GM19193 (cell line): ENCODE measurements around the gene GZF1.

Experiments used
- POLR2A ChIP-seq: IDR thresholded peaks from 4 replicates; pipeline ENCODE4 v1.6.1; 2011; ENCODE audit not compliant: insufficient read depth, insufficient read length; ENCODE audit errors: extremely low read depth

GZF1 gene

DNA sequence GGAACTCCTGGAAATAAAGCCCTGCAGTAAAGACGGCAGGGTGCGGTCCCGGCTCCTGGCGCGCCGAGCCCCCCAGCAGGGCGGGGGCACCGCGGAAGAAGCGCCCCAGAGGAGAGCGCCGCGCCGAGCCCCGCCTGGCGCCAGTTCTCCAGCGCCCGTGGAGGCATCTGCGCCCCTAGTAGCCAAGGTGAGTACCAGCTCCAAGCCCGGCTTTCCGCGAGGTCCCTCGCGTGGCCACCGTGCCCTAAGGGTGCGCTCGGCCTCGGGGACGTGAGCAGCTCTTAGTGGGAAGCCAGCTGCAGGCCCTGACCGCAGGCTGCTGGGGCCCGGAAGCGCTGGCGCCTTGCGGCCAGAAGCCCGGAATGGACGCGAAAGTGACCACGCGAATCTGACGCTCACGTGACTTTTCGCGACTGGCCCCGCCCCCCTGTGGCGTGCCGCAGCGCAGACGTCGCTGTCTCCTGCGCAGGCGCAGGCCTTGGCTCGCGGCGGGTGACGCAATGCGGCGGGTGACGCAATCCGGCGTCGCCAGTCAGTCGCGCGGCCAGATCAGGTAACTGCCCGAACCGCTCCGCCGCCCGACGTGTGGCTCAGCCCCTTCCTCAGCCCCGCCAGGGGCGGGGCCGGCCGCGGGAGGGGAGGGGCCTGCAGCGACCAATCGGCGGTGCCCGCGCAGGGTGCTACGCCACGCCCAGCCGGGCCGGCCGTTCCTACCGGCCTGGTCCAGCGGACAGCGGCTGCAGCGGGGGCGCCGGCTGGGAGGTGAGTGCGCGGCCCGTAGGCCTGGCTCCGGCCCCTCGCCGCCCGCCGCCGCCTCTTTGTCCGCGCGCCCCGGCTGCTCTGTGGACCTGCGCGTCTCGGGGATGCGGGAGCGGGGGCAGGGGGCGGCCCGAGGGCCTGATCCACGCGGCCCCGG is at the start of gene GZF1:
TSS of gene GZF1 (plus strand) at position 707 of the 916 bp plus-strand sequence. CDS start 2,202 bp downstream, outside the sequence.
- peak; percentile 88 for TF ChIP-seq POLR2A

DNA sequence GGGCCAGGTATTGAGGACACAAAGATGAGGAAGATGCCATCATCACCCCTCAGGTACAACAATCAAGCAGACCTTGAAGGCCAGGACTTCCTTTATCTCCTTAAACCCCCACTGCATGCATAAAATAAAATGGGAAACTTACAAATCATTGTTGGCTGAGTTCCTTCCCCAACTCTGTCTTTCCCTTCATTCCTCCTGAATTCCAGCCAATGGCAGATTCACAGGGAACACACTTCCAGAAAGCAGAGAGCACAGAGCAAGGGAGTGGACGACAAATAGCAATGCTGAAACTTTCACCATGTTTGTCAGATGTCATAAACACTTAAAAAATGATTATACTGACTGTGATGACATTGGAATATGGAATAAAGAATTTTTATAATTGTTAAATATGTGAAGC is 48.7 kb upstream of the GZF1 start:
- no peak for TF ChIP-seq POLR2A

DNA sequence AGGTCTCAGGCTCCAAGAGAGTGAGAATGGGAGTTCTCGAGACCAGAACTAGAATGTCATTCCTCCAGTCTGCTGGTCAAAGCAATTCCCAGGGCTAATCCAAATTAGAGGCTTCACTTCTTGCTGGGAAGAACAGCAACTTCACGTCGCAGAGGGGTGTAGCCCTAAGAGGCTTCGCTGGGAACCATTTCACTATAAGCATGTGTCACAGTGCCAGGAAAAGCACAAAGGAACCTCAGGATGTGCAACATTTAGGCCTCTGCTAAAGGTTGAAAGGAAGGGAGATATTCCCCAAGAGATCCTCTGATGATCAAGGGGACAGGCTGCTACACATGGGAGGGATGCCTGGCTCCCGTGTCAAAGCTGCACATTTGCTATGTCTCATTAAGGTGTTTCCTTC is 47.3 kb upstream of the GZF1 start:
- no peak for TF ChIP-seq POLR2A

DNA sequence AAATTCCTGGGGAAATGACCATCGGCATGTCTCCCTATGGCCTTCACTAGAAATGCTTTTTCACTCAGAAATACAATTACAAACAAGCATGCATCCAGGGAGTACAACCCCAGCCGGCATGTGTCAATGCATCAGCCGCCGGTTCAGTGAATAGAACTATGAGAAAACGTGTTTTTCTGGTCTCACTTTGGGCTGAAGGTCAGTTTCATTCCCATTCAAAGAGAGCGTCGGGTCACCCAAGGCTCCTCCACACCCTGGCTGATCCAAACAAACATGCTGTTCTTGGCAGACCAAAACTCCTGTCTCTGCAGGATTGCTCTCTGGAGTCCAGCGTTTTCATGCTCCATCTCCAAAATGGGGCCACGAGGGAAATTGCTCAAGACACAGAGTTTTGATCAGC is 46.9 kb upstream of the GZF1 start:
- TF ChIP-seq POLR2A = no peak

DNA sequence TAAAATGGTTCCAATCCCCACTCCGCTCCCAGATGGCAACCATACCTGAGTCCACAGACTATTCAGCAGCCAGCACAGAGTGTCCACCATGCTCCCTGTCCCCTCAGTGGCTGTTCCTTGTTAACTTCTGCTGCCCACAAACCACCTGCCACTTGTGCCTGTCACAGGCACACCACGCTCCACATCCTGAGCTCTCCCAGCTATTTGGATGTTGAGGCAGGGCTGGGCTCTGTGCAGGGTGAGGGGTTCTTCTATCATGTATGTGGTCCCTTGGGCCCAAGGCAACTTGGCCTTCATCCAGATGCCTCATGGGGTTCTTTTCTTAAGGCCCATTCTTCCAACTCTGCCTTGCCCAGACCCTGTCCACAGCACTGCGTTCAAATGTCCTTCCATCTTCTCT is 45.4 kb upstream of the GZF1 start:
- no peak for TF ChIP-seq POLR2A

DNA sequence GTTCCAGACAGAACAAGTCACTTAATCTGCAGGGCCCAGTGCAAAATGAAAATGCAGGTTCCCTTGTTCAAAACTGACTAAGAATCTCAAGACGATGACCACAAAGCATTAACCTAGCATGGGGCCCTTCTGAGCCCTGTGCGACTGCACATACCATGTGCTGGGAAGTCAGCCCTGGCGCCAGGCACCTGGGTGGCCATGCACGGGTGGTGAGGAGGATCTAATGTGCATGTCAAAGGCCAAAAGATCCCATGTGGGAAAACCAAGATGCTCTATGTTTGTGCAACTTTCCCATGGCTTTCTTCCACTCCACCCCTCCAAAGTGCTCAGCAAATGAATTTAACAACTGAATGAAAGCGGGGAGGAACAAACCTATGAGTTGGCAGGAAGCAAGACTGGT is 44.9 kb upstream of the GZF1 start:
- TF ChIP-seq POLR2A = no peak

DNA sequence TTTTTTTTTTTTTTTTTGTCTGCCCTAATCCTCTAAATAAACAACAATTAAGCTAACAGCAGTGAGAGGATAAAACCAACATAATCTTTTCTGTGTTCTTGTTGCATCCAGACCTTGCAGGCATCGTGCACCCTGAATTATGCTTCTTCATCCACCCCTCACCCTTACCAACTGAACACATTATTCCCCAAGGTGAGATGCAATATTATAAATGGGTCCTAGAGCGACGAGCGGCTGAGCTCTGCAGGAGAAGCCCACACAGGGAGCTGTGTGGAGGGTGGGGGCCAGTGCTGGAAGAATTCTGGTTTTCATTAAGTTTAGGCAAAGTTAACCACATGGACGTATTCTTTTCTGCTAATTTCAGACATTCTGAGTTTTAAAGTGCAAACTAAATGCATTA is 43.6 kb upstream of the GZF1 start:
- no peak for TF ChIP-seq POLR2A

DNA sequence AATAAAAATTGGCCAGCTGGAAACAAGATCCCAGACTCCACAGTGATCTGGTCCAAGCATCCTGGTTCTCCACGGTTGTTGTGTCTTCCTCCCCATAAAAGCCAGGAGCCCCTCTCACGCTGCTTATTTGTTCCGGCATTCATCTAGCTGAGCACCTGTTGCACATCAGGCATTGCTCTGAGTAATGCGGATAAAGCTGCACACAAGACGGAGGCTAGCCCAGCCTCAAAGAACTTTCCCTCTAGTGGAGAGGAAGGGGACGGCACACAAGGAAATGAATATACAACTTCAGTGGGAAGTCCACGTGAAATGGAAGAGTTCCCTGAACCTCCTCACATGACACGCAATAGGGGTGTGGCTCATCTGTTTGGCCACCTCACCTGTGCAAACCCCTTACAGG is 41.7 kb upstream of the GZF1 start:
- TF ChIP-seq POLR2A = no peak

DNA sequence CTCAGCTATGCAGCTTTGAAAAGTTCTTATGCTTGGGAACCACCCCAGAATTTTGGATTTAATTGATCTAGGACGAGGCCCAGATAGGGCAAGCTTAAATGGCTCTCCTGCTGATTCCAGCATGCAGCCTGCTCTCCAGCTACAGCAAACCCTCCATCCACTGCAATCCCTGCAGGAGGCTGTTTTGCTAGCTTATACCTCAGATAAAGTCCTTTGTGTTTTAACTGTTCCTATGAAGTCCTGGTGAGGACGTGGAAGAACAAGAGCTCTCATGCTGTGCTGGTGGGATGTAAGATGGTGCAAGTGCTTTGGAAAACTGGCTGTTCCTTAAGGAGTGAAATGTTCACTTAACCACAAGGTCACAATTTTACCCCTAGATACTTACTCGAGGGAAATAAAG is 36.9 kb upstream of the GZF1 start:
- no peak for TF ChIP-seq POLR2A

DNA sequence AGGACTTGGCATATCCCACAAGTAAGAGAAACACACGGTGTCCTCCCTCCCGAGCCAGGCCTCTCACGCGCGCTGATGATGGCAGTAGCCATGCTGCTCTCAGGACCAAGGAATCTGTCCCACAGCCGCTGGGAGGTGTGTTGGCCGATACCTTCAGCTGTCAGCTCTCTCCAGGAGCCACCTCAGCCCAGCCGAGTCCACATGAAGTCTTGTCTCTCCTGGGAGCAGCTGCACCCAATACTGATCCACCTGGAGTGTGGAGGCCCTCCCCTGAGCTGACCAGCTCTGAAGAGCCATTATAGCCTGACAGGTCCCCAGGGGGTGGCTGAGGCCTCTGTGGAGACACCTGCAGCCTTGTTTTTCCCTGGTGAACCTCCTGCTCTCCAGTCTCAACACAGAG is 35.2 kb upstream of the GZF1 start:
- no peak for TF ChIP-seq POLR2A

DNA sequence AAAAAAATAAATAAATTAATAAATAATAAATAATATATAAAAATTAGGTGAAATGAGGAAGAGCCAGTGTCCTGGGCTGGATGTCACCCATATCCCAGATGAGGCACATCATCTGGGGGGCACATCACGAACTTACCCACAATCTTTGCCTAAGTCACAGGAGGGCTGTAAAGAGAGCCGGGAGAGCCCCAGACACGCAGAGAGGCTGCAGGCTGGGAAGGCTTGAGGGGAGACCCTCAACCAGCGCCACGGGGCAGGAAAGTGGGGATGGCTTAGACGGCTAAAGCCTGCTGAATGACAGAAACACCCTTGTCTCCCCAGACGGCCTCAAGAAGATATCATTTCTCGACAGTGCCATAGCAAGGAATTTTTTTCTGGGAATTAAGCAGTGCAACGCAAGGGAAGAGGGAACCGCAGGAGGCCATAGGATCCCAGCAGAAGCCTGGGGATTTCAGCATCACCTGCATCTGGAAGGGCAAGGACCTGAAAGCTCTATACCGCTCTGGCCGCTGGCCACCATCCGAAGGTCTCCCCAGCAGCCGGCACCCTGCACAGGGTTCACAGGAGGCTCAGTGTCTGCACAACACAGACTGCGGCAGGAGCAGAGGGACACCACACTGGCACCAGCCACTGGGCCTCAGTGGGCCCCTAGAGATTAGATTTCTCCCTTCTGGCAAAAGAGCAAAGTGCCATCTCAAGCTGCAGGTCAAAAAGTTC is 34.2 kb upstream of the GZF1 start:
- TF ChIP-seq POLR2A = no peak

DNA sequence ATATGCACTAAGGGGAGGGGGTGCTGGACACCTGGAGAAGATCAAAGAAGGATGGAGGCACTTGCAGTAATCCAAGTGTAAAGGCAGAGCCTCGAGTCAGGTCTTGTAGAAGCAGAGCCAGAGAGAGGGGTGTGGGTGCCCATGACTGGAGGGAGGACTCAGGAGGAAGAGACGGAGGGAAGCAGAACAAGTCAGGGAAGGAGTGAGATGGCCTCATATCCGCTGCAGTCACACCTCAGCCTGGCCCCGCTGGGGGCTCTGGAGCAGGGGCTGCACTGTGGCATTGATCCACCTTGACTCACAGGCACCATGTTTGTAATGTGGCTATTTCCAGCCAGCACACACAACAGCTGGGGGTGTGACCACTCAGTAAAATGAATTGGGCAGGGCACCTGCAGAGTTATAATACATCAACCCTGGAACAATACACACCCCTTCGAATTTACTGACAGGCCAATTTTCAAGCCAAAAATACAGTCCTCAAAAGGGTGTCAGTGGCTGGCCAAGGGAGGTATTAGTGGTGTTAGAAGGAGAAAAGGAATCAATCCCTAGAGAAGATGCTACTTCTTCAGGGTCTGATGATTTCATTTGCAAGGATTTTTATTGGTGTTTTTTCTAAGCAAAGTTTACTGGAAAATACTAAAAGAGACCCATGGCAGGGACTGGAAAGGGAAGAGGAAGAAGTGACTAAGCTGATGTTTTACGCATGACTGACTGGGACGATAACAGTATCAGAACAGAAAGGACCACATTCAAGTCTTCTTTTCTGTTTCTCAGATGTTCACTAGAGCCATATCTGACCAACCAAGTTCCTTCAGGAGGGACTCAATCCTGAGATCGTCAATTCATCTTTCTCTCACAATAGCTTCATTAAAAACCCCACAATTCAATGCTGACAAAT is 30.3 kb upstream of the GZF1 start:
- TF ChIP-seq POLR2A = no peak

DNA sequence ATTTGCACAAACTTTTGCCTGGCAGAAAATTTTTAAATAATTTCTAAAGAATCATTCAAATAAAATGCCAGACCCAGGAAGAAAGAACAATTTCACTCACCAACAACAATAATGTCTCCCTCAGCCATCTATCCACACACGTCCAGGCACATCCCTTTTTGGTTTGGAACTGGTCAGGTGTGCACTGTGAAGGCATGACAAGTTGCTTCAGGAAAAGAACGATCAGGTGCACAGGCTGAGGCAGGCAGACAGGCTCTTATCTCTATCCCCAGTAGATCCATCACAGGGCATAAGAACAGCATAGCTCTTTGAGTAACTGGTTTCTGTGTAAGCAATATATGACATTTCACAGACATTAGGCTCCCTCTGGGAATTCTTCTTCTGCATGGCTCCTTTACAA is 29.5 kb upstream of the GZF1 start:
- TF ChIP-seq POLR2A = no peak

DNA sequence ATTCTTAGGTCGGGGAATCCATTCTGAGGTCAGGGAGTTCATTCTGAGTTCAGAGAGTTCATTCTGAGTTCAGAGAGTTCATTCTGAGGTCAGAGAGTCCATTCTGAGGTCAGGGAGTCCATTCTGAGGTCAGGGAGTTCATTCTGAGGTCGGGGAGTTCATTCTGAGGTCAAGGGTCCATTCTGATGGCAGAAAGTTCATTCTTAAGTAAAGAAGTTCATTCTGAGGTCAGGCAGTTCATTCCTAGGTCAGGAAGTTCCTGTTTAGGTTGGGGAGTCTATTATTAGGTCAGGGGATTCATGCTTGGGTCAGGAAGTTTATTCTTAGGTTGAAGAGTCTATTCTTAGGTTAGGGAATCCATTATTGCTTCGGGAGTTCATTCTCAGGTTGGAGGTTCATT is 27.9 kb upstream of the GZF1 start:
- TF ChIP-seq POLR2A = no peak

DNA sequence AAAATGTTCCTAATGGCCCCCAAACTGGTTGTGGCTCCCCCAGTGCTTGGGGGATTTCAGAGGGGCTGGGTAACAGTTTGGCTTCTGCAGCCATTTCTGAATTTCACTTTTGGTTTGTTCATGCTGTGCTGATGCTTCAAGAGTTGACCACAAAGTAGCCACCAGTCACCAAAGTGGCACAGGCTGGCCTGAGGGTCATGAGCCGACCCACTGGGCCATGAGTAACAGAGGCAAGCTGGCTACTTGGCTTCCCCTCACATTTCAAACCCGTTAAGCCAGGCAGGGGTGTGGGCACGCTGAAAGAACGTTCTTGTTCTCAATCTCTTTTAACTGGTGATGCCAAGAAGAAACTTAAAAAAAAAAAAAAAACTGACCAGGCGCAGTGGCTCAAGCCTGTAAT is 26.5 kb upstream of the GZF1 start:
- TF ChIP-seq POLR2A = no peak
